DND-41 (cell line): Measurements from ENCODE around the gene RNF103.

Experiments
- ATAC-seq: fragments of 200-7000 bp; cut with Tn5 transposase; 3 replicates; pipeline ENCODE4 v1.9.1; 2021; ENCODE audit warnings: low read depth; ENCODE audit not compliant: insufficient read depth
- DNase-seq: peaks from one replicate; pipeline ENCODE4 v3.0.0-alpha.2; 2020
- H2AFZ ChIP-seq: 2 replicates; pipeline ENCODE4 v1.6.0; 2012; ENCODE audit warnings: low read depth, low read length
- H3K27ac ChIP-seq: 2 replicates; pipeline ENCODE4 v1.5.1; 2012; ENCODE audit warnings: low read length, inconsistent platforms
- H3K27me3 ChIP-seq: fragments of 200-600 bp; sonication (generic); 2 replicates; pipeline ENCODE4 v1.6.0; 2012; ENCODE audit warnings: low read length, mild to moderate bottlenecking, inconsistent platforms; ENCODE audit not compliant: insufficient read depth, poor library complexity
- H3K36me3 ChIP-seq: 2 replicates; pipeline ENCODE4 v1.5.1; 2012; ENCODE audit warnings: low read length, inconsistent platforms; ENCODE audit not compliant: insufficient read depth
- H3K4me1 ChIP-seq: 2 replicates; pipeline ENCODE4 v1.5.1; 2012; ENCODE audit warnings: mild to moderate bottlenecking, low read length; ENCODE audit not compliant: insufficient read depth
- H3K4me2 ChIP-seq: 2 replicates; pipeline ENCODE4 v1.6.0; 2012; ENCODE audit warnings: mild to moderate bottlenecking, moderate library complexity, low read length, inconsistent platforms; ENCODE audit not compliant: insufficient read depth
- H3K4me3 ChIP-seq, 2 experiments: fragments of 200-600 bp in 1 of 2; shearing (Covaris generic) in 1 of 2; 2 replicates each; pipeline ENCODE4 v1.5.1; 2012 to 2016; ENCODE audit warnings: inconsistent platforms in 2 of 2, low read length in 2 of 2, mild to moderate bottlenecking in 2 of 2, low read depth in 1 of 2, moderate library complexity in 1 of 2
- H3K79me2 ChIP-seq: 2 replicates; pipeline ENCODE4 v1.6.0; 2012; ENCODE audit warnings: low read length, inconsistent platforms; ENCODE audit not compliant: insufficient read depth
- H3K9ac ChIP-seq: 2 replicates; pipeline ENCODE4 v1.6.0; 2012; ENCODE audit warnings: low read depth, mild to moderate bottlenecking, inconsistent platforms, low read length, moderate library complexity
- H3K9me3 ChIP-seq: 2 replicates; pipeline ENCODE4 v1.5.1; 2012; ENCODE audit warnings: low read length, moderate library complexity, mild to moderate bottlenecking, inconsistent platforms; ENCODE audit not compliant: insufficient read depth, severe bottlenecking
- H4K20me1 ChIP-seq: 2 replicates; pipeline ENCODE4 v1.6.0; 2012; ENCODE audit warnings: low read length; ENCODE audit not compliant: insufficient read depth
- CTCF ChIP-seq: IDR thresholded peaks from 2 replicates; pipeline ENCODE4 v1.5.1; 2012; ENCODE audit warnings: borderline replicate concordance, low read length, moderate library complexity, mild to moderate bottlenecking; ENCODE audit not compliant: poor library complexity, severe bottlenecking; ENCODE audit errors: extremely low read depth
- EZH2 ChIP-seq: IDR thresholded peaks from 3 replicates; pipeline ENCODE4 v1.6.1; 2012; ENCODE audit warnings: borderline replicate concordance, low read depth, mild to moderate bottlenecking, moderate library complexity, low read length, inconsistent platforms; ENCODE audit not compliant: severe bottlenecking

Gene RNF103

GRCh38 chr2:86623043-86623493 lies 597 bp downstream of the RNF103 start:
- H3K27ac ChIP-seq = peak overlapping the region; percentile 81
- DNase-seq = peak; percentile 48
- peak overlapping the region; percentile 83 for H3K4me2 ChIP-seq
- ATAC-seq = peak; percentile 18
- peak overlapping the region; percentile 88 to 89 for H3K4me3 ChIP-seq
- H3K27me3 ChIP-seq = no peaks in the 10 kb centered on the region
- H3K9ac ChIP-seq = peak overlapping the region; percentile 89
- peaks cover 30% of the 10 kb centered on the region for H3K4me1 ChIP-seq
- TF ChIP-seq EZH2 (no peak), CTCF (no peak)
- H3K79me2 ChIP-seq = peaks cover 52% of the 10 kb centered on the region
- peaks cover 19% of the 10 kb centered on the region for H4K20me1 ChIP-seq
- H3K36me3 ChIP-seq = peaks cover 21% of the 10 kb centered on the region
- H2AFZ ChIP-seq = peak overlapping the region; percentile 89
- no peaks in the 10 kb centered on the region for H3K9me3 ChIP-seq

DNA sequence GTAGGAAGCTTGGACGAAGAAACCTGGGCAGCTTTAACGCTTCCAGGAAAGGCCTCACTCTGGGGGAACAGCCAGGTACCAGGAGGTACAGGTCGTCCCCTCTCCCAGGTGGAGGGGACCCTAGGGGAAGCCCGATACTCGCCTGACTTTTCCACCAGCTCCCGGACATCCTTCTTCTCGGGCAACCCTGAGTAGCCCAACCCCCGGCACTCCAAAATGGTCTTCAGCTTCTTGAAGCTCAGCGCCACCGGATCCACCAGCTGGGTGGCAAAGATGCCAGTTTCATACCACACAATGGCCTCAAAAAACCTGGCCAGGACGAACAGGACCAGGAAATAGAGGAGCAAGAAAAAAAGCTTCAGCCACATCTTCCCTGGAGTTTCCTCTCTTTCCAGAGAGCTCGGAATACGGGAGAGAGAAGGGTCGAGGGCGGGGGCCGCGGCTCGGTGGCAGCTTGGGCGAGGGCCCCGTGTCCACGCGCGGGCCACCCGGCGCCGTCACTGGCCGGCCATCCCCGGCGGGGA lies 1.1 kb downstream of the RNF103 start:
- no peak for TF ChIP-seq EZH2
- TF ChIP-seq CTCF = no peak
- peak; percentile 20; the same call in 1 of the 3 replicates for ATAC-seq

DNA sequence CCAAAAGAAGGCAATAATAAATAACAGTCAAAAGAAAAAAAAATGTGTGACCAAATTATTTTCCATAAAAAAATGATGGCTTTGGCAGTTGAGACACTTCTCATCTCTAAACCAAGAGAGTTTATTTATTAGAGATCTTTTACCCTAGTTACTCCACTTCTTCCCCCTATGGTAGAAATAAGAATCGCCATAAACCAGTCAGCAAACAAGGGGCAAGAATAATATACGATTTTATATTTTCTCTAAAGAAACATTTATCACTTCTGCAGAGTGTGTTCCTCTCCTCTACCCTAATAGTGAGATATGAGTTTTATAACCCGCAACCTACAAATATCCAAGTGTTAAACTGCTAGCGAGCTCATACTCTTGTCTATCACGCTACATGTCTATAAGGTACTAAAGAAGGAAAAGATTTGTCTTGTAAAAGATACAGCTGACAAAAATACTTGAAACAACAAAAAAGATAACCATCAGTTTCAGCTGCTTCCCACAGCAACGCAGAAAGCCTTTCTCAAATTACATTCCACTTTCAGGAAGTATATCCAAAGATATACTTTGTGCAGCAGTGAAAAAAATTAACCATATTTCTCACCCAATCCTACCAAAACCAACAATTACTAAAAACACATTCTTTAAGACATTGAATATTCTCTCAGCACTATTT lies 2.3 kb downstream of the RNF103 start:
- Histone ChIP-seq H4K20me1 (peaks cover 19% of the 10 kb centered on the region), H3K4me3 (peak overlapping the region; percentile 88 to 89), H2AFZ (no peak overlapping the region), H3K27me3 (no peaks in the 10 kb centered on the region), H3K9me3 (no peaks in the 10 kb centered on the region), H3K27ac (peak overlapping the region; percentile 3; the same call in 1 of the 2 replicates), H3K79me2 (peaks cover 65% of the 10 kb centered on the region), H3K9ac (peak overlapping the region; percentile 89), H3K4me2 (peak overlapping the region; percentile 83), H3K4me1 (peaks cover 30% of the 10 kb centered on the region), H3K36me3 (peaks cover 36% of the 10 kb centered on the region)
- ATAC-seq (no peak), DNase-seq (no peak)
- TF ChIP-seq EZH2 = no peak
- TF ChIP-seq CTCF = peak; percentile 14

More for the DNA sequence above, 1.1 kb downstream of the RNF103 start:
- peaks cover 55% of the 10 kb centered on the region for H3K79me2 ChIP-seq
- no peaks in the 10 kb centered on the region for H3K27me3 ChIP-seq
- peak overlapping the region; percentile 88 to 89 for H3K4me3 ChIP-seq
- peak overlapping the region; percentile 89 for H2AFZ ChIP-seq
- H3K4me2 ChIP-seq = peak overlapping the region; percentile 83
- H3K36me3 ChIP-seq = peaks cover 24% of the 10 kb centered on the region
- peaks cover 19% of the 10 kb centered on the region for H4K20me1 ChIP-seq
- DNase-seq = peak; percentile 47
- peaks cover 30% of the 10 kb centered on the region for H3K4me1 ChIP-seq
- H3K27ac ChIP-seq = peak overlapping the region; percentile 81
- H3K9me3 ChIP-seq = no peaks in the 10 kb centered on the region
- peak overlapping the region; percentile 89 for H3K9ac ChIP-seq
